ENCODE data around the gene ACAD11.

DNA sequence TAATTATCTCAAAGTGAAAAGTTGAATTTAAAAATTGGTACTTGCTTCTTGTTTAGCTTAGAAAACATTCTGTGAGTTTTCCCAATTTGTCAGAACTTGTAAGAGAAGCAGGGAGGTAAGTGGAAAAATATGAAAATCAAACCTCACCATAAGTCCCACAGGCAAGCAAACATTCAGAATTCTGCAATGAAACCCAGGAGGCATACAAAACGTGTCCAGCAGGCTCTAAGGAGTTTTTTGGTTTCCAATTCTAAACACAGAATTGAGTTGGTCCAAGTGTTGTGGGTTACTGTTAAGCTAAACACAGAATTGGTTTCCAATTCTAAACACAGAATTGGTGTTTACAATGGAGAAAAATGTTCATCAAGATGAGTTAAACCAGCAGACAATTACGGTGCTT lies 89.6 kb downstream of the ACAD11 start:
- TF ChIP-seq BACH2 (CRISPR knock-in tag; IDR thresholded peaks at IDR 0.05; ENCODE audit: borderline replicate concordance), result no peak
- no peak for TF ChIP-seq RARB (CRISPR knock-in tag; IDR thresholded peaks at IDR 0.05)

Data from SK-N-SH treated with all-trans-retinoic acid at 6 μM for 48 hours (cell line).